H9 (cell line): ENCODE measurements around the gene TBC1D9B. TPM values are rescaled to one million over a fixed set of nuclear protein-coding genes. Genes with fewer than 3 reads are reported as not detected.

Experiments
- DNase-seq: peaks from one replicate; pipeline ENCODE4 v3.0.0-alpha.2; 2017
- H2AFZ ChIP-seq: one replicate; pipeline ENCODE4 v1.6.1; 2013; ENCODE audit warnings: mild to moderate bottlenecking, low read length, control low read depth, moderate library complexity
- H2AK5ac ChIP-seq: 2 replicates; pipeline ENCODE4 v1.6.1; 2013; ENCODE audit warnings: low read length, control low read depth, mixed read lengths; ENCODE audit not compliant: insufficient read length
- H2BK120ac ChIP-seq: one replicate; pipeline ENCODE4 v1.6.1; 2013; ENCODE audit warnings: low read depth, mild to moderate bottlenecking, low read length, control low read depth, inconsistent platforms; ENCODE audit not compliant: poor library complexity, severe bottlenecking
- H2BK12ac ChIP-seq: 2 replicates; pipeline ENCODE4 v1.6.1; 2013; ENCODE audit warnings: low read length, control low read depth, mixed read lengths, low read depth; ENCODE audit not compliant: insufficient read length
- H2BK15ac ChIP-seq: 2 replicates; pipeline ENCODE4 v1.6.1; 2013; ENCODE audit warnings: low read depth, low read length, control low read depth
- H2BK20ac ChIP-seq: one replicate; pipeline ENCODE4 v1.6.1; 2013; ENCODE audit warnings: low read depth, mild to moderate bottlenecking, low read length, control low read depth, inconsistent platforms; ENCODE audit not compliant: poor library complexity, severe bottlenecking
- H2BK5ac ChIP-seq: 2 replicates; pipeline ENCODE4 v1.6.1; 2013; ENCODE audit warnings: low read length, control low read depth, mixed read lengths; ENCODE audit not compliant: insufficient read length
- H3K14ac ChIP-seq: 2 replicates; pipeline ENCODE4 v1.6.1; 2013; ENCODE audit warnings: low read length, control low read depth; ENCODE audit not compliant: insufficient read depth
- H3K18ac ChIP-seq: 2 replicates; pipeline ENCODE4 v1.6.1; 2013; ENCODE audit warnings: low read depth, mild to moderate bottlenecking, mixed read lengths, low read length, control low read depth; ENCODE audit not compliant: insufficient read length
- H3K23ac ChIP-seq: 2 replicates; pipeline ENCODE4 v1.6.1; 2013; ENCODE audit warnings: low read length, control low read depth, mixed read lengths, low read depth; ENCODE audit not compliant: insufficient read length
- H3K23me2 ChIP-seq: 2 replicates; pipeline ENCODE4 v1.6.1; 2013; ENCODE audit warnings: low read depth, mild to moderate bottlenecking, mixed read lengths, low read length, control low read depth; ENCODE audit not compliant: insufficient read length, poor library complexity, severe bottlenecking
- H3K27ac ChIP-seq: 2 replicates; pipeline ENCODE4 v1.5.1; 2013; ENCODE audit warnings: low read length, control low read depth, mixed read lengths, low read depth; ENCODE audit not compliant: insufficient read length
- H3K27me3 ChIP-seq: 2 replicates; pipeline ENCODE4 v1.6.1; 2013; ENCODE audit warnings: low read length, control low read depth, inconsistent platforms; ENCODE audit not compliant: insufficient read depth
- H3K4ac ChIP-seq: 2 replicates; pipeline ENCODE4 v1.6.1; 2013; ENCODE audit warnings: low read depth, mild to moderate bottlenecking, control low read depth, inconsistent platforms, low read length, moderate library complexity
- H3K4me1 ChIP-seq: 2 replicates; pipeline ENCODE4 v1.6.1; 2013; ENCODE audit warnings: low read length, control low read depth, inconsistent platforms; ENCODE audit not compliant: insufficient read depth
- H3K4me2 ChIP-seq: 2 replicates; pipeline ENCODE4 v1.6.1; 2013; ENCODE audit warnings: low read length, control low read depth, mixed read lengths; ENCODE audit not compliant: insufficient read length, insufficient read depth
- H3K56ac ChIP-seq: 2 replicates; pipeline ENCODE4 v1.6.1; 2013; ENCODE audit warnings: low read depth, mild to moderate bottlenecking, mixed read lengths, low read length, control low read depth; ENCODE audit not compliant: insufficient read length
- H3K79me1 ChIP-seq: 2 replicates; pipeline ENCODE4 v1.6.1; 2013; ENCODE audit warnings: low read depth, mild to moderate bottlenecking, moderate library complexity, low read length, control low read depth, inconsistent platforms; ENCODE audit not compliant: insufficient read depth, poor library complexity, severe bottlenecking
- H3K79me2 ChIP-seq: 2 replicates; pipeline ENCODE4 v1.6.1; 2013; ENCODE audit warnings: low read length, control low read depth, inconsistent platforms; ENCODE audit not compliant: insufficient read depth
- H3K9ac ChIP-seq: 2 replicates; pipeline ENCODE4 v1.6.1; 2013; ENCODE audit warnings: low read length, control low read depth, mixed read lengths; ENCODE audit not compliant: insufficient read length; ENCODE audit errors: extremely low read depth
- H3K9me3 ChIP-seq: one replicate; pipeline ENCODE4 v1.6.1; 2013; ENCODE audit warnings: low read depth, low read length, inconsistent platforms; ENCODE audit not compliant: control insufficient read depth
- H3T11ph ChIP-seq: one replicate; pipeline ENCODE4 v1.6.1; 2013; ENCODE audit warnings: mild to moderate bottlenecking, low read length, control low read depth, inconsistent platforms
- H4K20me1 ChIP-seq: one replicate; pipeline ENCODE4 v1.6.1; 2013; ENCODE audit not compliant: control insufficient read depth, insufficient read length, insufficient read depth
- H4K5ac ChIP-seq: 2 replicates; pipeline ENCODE4 v1.6.1; 2013; ENCODE audit warnings: low read depth, mild to moderate bottlenecking, mixed read lengths, low read length, control low read depth; ENCODE audit not compliant: insufficient read length
- H4K8ac ChIP-seq: replicated peaks from 2 replicates; pipeline ENCODE4 v1.6.1; 2013; ENCODE audit warnings: low read length, control low read depth, mixed read lengths, low read depth; ENCODE audit not compliant: insufficient read length
- H4K91ac ChIP-seq: 2 replicates; pipeline ENCODE4 v1.6.1; 2013; ENCODE audit warnings: low read depth, mild to moderate bottlenecking, moderate library complexity, mixed read lengths, low read length, control low read depth; ENCODE audit not compliant: insufficient read length
- H3K27ac Mint-ChIP-seq, 3 experiments: 2 replicates in 2 of 3; 3 replicates in 1 of 3; pipeline ENCODE4 v1.8.0; 2020 to 2021; ENCODE audit warnings: mixed read lengths in 3 of 3, mild to moderate bottlenecking in 1 of 3, moderate library complexity in 1 of 3
- H3K27me3 Mint-ChIP-seq: 2 replicates; pipeline ENCODE4 v1.8.0; 2021; ENCODE audit warnings: low read depth, mild to moderate bottlenecking, moderate library complexity, mixed read lengths
- H3K36me3 Mint-ChIP-seq, 3 experiments: 2 replicates in 2 of 3; 3 replicates in 1 of 3; pipeline ENCODE4 v1.8.0; 2020 to 2021; ENCODE audit warnings: low read depth in 3 of 3, mixed read lengths in 3 of 3; ENCODE audit not compliant: insufficient read depth in 1 of 3
- H3K4me1 Mint-ChIP-seq, 2 experiments: 2 replicates each; pipeline ENCODE4 v1.8.0; 2020; ENCODE audit warnings: mixed read lengths in 2 of 2
- H3K4me3 Mint-ChIP-seq, 2 experiments: 2 replicates in 1 of 2; 3 replicates in 1 of 2; pipeline ENCODE4 v1.8.0; 2020 to 2021; ENCODE audit warnings: mild to moderate bottlenecking in 2 of 2, mixed read lengths in 2 of 2, moderate library complexity in 1 of 2
- H3K9me3 Mint-ChIP-seq, 2 experiments: 2 replicates in 1 of 2; 3 replicates in 1 of 2; pipeline ENCODE4 v1.8.0; 2020; ENCODE audit warnings: mild to moderate bottlenecking in 2 of 2, mixed read lengths in 2 of 2, moderate library complexity in 1 of 2
- CTCF ChIP-seq: fragments of 200-600 bp; sonication (generic); conservative IDR thresholded peaks from 3 replicates; pipeline ENCODE4 v1.8.0; 2021; ENCODE audit warnings: antibody characterized with exemption, mild to moderate bottlenecking
- WGBS: extraction: QIAGEN DNeasy Blood & Tissue Kit; methylation state at CpG from one replicate; pipeline ENCODE4 v1.1.7; 2013; ENCODE audit warnings: missing lambda C conversion rate, low lambda C conversion rate, mixed read lengths; ENCODE audit not compliant: insufficient read length; ENCODE audit errors: extremely low coverage; 5-methylcytosine and 5-hydroxymethylcytosine counted together
- total RNA-seq: library from RNA; stranded (reverse); gene quantifications from 2 replicates; pipeline ENCODE4 v1.2.1, GENCODE V29; 2021

TBC1D9B gene
- total RNA-seq, 1 experiment from 2014 or later = 62.1 TPM

DNA sequence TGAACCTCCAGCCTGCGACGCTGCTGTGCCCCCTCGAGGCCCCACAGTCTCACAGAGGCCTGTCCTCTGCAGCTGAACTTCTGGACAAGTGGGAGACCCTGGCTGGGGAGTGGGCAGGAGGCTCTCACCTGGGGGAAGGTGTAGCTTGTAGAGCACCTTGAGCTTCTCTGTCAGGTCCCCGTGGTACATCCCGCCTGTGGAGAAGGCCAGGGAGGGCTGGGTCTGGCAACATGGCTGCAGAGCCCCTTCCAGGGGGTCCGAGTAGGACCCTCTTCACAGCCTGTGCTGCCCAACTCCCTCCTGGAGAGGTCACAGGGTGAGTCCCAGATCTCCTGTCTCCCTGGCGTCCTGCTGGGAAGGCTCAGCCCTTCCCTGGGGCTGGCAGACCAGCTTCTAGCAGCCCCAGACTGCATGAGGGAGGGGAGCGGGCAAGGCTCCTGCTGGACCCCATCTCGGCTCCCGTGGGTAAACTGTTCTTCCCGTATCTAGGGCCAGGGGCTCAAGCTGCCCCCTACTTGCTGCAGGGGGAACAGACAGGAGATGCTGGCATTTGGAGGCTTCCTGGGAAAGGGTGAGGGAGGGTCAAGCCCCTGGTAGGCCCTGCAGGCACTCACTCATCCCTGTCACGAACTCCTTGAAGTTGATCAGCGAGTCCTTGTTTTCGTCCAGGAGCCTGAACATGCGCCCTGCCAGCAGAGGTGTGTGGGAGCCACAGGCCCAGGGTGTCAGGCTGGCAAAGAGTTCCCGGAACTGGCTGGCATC lies 37.9 kb downstream of the TBC1D9B start:
- DNase-seq = peak; percentile 52
- no peak overlapping the region for H3K9ac ChIP-seq
- H3K27ac ChIP-seq = no peak overlapping the region

More for the DNA sequence above, 37.9 kb downstream of the TBC1D9B start:
- H3K4ac ChIP-seq = no peak overlapping the region
- Mint-ChIP-seq H3K27me3 (peaks cover 1% of the 10 kb centered on the region; the same call in 1 of the 2 replicates), H3K36me3 (peaks cover 8 to 43% (median 41%) of the 10 kb centered on the region in 3 experiments; a peak in 6 of 7 replicates), H3K4me1 (peaks cover 9 to 23% of the 10 kb centered on the region in 2 experiments), H3K4me3 (no peak overlapping the region), H3K9me3 (no peaks in the 10 kb centered on the region), H3K27ac (peak overlapping the region in 1 of 3 experiments; percentile 84; a peak in 2 of 7 replicates)
- H2AK5ac ChIP-seq = no peak overlapping the region
- H2BK5ac ChIP-seq = no peak overlapping the region
- H3K18ac ChIP-seq = no peak overlapping the region
- no peaks in the 10 kb centered on the region for H3K79me1 ChIP-seq
- H4K20me1 ChIP-seq = no peaks in the 10 kb centered on the region
- no peak overlapping the region for H2AFZ ChIP-seq
- TF ChIP-seq CTCF = no peak; the same call in 2 of the 3 replicates
- WGBS = no CpG with 5 or more reads among the region's 16 CpGs
- H3K56ac ChIP-seq = no peak overlapping the region
- H4K91ac ChIP-seq = no peak overlapping the region
- no peaks in the 10 kb centered on the region for H3K9me3 ChIP-seq
- H3K23me2 ChIP-seq = no peaks in the 10 kb centered on the region
- H3K14ac ChIP-seq = no peak overlapping the region; the same call in 1 of the 2 replicates
- H2BK120ac ChIP-seq = no peak overlapping the region
- H4K8ac ChIP-seq = no peak overlapping the region
- no peak overlapping the region for H3K23ac ChIP-seq
- H3K4me2 ChIP-seq = no peak overlapping the region
- H3K79me2 ChIP-seq = no peaks in the 10 kb centered on the region
- no peak overlapping the region for H4K5ac ChIP-seq
- no peak overlapping the region for H2BK20ac ChIP-seq
- no peaks in the 10 kb centered on the region for H3K4me1 ChIP-seq
- no peaks in the 10 kb centered on the region for H3K27me3 ChIP-seq
- H2BK15ac ChIP-seq = no peak overlapping the region
- no peak overlapping the region for H2BK12ac ChIP-seq
- H3T11ph ChIP-seq = no peak overlapping the region
